Stimulated activated CD4-positive, alpha-beta T cell treated with anti-CD3 and anti-CD28 coated beads, Interleukin-1b, Interleukin-23, amount 100 ng/mL, for 4 hours (primary cell): ENCODE data around the gene AP2B1.
A peak's percentile ranks its signal among the peaks of the same experiment; 100 is the strongest.
"Not testable (repeated sequence)": the region's sequence is repeated elsewhere in the genome, so short reads cannot be mapped to it uniquely, and the experiment has no call there.

Experiments
- DNase-seq, 2 donors: peaks; one replicate each; pipeline ENCODE4 v3.0.0-alpha.2; 2020; ENCODE audit warnings: low read depth in 2 of 2

Gene AP2B1

DNA sequence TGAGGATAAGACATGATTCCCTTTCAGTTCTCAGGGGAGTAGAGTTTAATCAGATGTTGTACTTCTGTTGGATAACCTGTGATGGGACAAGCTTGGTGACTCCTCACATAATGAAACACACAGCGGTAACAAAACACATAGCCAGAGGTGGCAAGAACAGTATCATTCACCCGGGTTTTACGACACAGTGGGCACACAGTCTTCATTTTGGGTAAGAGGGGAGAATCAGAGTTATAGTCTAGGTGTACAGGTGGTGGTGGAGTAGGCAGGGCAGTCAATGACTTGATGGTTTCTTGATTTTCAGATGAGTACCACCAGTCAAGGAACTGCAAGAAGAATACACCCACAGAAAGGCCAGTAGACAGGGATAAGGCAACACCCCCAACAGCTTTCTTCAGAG lies 11.4 kb upstream of the AP2B1 start:
- DNase-seq = no peak

DNA sequence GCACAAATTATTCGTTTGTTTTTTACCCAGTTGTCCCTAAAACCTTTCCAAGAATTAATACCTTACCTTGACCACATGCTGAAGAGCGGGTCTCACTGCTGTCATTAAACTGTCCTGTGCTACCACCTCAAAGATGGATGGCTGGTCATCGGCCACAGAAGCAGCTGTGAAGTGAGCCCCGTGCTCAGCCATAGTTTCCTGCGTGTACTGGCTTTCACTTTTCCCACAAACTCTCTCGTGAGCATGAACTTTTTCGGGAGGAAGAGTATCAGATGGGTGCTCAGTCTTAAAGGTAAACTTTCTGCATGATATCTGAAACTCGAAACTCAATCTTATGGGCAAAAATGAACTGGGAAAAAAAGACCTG lies 9.3 kb upstream of the AP2B1 start:
- no peak for DNase-seq

DNA sequence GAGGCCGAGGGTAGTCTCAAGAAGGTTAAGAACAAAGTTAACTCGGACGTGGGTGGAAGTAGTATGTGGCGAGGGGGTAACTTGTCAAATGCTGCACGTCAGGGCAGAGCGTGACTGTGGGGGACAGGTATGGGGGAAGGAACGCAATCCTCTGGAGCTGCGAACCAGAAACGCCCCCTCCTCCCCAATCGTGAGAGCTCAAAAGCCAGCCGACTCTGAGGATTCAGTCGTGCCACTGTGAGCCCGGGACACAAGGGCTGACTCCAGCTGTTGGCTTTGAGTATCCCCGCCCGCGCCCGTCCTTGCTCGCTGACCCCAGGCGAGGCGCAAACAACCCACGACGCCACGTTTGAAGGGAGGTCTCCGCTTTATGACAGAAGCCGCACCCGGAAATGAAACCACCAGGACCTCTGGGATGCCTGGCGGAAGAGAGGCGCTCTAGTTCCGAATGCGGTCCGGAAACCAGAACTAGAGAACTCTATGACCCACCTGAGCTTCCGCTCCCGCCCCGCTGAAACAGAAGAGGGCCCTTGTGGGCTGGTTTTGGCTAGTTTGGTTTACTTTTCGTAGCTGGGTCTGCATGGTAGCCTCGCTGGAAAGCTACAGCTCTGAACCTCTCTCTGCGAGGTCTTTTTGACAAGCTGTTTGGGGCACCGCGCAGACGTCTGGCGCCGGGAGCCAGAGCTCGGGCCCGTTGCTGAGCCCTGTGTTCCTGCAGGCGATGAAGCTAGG lies 8.8 kb upstream of the AP2B1 start, which contains the start of gene PEX12:
Gene PEX12, minus strand, starts transcription at position 375 of the 732 bp plus-strand sequence. CDS start 550 bp downstream, outside the sequence.
- DNase-seq = peak; percentile 68 to 76

DNA sequence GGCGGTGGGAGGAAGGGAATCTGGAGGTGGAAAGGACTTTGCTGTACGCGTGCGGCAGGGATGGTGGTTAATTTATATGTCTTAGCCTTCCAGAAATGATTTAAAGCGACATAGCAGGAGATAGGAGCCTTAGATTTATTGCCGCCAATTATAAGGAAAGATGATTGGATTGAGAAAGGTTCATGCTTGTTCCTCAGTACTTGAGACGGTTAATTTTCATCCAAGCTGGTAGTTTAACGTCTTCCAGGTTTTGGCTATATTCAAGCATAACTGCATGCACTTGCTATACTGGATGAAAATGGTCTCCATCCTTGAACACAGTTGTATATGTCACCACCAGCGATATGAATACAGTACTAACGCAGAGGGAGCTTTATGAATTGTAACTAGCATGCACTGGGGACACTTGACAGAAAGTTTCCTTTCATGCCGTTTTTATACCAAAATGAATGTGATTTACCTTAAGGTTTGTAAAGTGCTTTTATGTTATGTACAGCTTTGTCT lies 8.1 kb upstream of the AP2B1 start:
- no peak for DNase-seq

DNA sequence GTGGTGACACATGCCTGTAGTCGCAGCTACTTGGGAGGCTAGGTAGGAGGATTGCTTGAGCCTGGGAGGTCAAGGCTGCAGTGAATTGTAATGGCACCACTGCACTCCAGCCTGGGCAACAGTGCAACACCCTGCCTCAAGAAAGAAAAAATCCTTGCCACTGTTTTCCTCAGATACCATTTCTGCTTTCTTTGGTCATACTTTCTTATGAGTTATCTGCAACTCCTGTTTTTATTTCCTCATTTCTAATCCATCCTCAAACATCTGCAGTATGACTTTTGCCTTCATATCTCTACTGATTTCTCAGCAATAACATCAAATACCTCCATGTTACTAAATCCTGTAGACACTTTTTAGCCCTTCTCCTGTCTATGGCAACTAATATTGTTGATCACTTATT lies 3.1 kb upstream of the AP2B1 start:
- DNase-seq = no peak

DNA sequence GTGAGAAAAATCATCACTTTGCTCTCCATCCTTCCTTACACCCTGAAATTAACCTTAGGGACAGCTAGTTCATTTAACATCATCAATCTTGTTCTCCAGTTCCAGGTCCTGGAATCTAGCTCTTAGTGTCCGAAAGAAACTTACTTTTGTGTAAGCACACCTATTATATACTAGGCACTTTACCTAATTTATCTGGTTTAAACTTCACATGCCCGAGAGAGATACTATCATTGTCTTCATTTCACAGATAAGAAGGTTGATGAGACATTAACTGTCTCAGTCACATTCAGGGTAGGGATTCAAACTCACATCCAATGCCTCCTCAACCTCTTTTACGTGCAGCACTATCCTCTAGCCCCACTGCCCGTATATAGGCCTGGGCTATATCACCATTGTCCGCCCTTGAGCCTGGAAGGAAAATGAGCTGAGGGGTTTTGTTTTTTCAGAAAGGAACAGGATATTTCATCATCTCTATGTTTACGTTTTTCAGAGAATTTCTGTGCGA lies 501 bp upstream of the AP2B1 start:
- DNase-seq = no peak

DNA sequence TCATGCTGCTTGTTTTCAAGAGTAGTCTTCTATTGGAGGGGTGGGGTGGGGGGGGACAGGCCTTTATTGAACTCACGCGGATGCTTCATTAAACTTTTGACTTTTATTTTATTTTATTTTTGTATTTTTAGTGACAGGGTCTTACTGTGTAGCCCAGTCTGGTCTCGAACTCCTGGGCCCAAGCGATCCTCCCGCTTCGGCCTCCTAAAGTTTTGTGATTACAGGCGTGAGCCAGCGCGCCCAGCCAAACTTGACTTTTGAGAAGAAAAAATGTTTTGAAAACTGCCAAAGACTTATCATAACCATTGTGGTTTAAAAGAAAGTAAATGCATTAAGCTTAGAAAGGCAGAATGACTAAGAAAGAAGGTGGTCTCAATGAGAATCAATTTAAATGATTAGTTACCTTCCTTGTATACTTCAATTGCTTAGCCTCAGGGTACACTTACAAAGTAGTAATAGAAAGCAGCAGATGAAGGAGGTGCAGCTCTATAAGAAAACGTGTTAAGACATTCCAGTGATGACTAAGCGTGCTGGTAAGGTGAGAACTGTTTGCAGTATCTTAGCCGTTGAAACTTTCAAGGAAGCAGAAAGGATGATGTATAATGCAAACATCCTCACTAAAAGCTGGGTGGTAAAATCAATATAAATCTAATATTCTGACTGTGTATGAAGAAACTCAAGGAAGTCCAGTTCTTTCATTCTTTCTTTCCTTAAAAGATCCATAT lies 1.2 kb downstream of the AP2B1 start:
- no peak for DNase-seq

DNA sequence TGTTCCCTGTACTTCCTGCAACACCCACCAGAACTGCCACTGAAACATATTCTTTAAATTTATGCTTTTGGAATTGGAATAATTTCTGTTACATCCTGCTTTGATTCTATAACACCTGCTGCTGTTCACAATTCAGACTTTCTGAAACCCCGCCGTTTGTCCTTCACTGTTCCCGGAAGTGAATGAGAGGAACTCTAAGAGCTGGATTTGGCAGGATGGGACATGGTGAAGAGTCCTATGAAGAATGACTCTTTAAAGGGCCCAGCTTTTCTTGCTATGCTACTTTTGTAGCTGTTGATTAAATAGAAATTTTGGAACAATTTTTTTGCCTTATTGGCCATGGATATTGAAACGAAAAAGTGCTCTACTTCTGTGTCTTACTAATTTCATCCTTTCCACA lies 8.9 kb downstream of the AP2B1 start:
- no peak for DNase-seq

DNA sequence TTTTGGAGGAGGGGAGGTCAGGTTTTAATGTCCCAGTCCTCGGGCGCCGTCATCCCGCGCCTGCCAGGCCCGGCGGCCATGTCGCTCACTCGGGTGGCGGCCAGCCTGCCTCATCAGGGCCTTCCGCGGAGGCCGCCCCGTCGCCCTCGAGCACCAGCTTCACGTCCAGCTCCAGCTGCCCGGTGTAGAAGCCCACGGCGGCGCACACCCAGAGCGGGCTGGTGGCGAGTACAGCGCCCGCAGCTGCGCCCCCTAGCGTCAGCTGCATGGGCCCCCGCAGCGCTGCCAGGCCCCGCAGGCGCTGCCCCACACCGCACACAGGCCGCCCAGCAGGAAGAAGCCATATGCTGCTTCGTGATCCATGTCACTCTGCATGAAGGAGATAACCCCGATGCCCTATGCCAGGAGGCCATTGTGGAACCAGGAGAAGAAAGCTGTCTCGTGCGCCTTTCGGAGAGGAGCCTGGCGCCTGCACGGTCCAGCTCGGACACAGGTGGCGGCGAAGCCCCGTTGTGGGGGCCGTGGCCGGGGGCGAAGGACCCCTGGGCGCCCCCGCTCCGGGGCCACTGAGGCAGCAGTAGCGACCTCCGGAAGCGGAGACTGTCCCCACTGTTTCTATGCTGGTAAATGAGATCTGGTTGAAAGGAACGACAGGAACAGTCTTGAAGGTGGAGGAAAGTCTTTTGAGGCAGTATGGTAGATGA lies 9.6 kb downstream of the AP2B1 start:
- DNase-seq = no peak

DNA sequence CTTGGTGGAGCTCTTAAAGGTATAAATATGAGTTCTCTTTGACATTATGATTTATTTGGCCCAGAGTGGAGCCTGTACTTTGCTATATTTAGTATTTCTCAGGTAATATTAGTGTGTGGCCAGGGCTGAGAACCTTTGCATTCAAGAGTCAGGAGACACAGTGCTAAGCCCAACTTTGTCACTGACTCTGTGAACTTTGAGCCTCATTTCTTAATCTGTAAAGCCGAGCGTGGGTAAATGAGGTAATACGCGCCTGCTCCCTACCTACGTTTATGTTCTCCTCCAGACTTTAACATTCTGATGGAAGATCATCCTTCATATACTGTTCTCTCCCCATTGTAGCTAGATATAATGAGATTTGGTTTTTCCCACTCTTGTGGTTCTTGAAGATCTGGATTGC lies 10.5 kb downstream of the AP2B1 start:
- no peak for DNase-seq

DNA sequence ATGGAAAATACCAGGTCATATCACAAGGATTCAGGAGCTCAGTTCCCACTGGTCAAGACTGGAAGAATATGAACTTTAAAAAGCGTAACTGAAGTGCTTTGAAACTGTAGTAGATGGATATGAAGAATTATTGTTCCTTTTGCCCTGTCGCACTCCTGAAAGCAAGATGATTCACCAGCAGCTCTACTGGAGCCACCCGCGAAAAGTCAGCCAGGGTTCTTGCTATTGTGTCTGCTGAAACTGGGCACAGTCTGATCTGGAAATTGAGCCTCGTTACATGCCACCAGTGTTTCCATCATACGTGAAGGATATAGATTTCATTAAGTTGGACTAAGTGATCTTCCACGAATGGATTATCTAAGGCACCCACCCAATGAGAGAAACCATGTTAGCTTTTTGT lies 16.6 kb downstream of the AP2B1 start:
- DNase-seq = no peak

DNA sequence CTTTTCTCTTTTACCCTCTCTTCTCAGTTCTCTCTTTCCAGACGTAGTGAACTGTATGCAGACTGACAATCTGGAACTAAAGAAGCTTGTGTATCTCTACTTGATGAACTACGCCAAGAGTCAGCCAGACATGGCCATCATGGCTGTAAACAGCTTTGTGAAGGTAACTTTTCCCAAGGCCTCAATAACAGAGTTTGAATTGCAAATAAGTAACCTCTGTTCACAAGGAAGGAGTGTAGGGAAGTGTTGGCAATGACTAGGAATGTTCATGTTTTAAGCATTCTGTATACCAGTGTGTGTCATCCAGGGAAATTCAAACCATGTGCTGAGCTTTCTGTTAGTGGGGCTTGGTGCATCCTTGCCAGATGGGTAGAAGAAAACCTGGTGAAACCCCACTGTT lies 18.6 kb downstream of the AP2B1 start:
- no peak for DNase-seq

DNA sequence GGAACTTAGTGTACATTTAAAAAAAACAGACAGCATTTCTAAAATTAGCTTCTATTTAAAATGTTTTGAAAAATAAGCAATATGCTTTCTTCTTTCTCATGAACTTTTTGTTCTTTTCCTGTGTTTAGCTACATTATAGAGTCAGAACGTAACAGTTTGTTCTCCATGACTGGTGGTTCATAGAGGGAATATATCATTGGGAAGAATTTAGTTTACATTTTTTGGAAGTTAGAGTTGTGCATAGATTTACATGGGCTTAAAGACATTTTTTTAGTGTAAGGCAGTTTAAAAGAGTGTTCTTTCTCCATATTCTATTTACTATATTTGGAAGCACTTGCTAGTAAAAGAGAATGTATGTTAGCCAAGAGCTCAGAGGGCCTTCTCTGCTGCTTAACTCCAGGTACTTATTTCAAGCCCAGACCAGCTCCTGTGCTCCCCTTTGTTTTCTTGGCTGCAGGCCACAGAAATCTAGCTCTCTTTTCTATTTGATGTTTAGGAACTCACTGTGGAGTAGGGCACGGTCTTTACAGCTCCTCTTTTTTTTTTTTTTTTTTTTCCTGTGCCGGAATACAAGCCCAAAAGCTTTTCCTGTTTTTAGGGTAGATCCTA lies 20.2 kb downstream of the AP2B1 start:
- no peak for DNase-seq

DNA sequence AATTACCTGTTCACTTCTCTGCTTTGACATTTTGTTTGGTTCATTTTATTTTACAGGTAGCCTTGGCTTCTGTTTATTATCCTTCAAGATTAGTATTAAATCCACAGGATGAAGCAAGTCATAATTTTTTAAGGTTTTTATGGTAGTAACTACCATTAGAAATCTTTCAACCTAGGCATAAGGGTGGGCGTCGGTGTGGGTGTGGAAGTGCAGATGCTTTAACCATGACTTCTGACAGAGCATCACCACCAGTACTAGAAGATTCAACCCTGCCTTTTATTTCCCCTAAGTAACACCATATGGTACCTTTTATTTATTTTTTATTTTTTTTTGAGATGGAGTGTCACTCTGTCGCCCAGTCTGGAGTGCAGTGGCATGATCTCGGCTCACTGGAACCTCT lies 22.7 kb downstream of the AP2B1 start:
- DNase-seq = no peak

DNA sequence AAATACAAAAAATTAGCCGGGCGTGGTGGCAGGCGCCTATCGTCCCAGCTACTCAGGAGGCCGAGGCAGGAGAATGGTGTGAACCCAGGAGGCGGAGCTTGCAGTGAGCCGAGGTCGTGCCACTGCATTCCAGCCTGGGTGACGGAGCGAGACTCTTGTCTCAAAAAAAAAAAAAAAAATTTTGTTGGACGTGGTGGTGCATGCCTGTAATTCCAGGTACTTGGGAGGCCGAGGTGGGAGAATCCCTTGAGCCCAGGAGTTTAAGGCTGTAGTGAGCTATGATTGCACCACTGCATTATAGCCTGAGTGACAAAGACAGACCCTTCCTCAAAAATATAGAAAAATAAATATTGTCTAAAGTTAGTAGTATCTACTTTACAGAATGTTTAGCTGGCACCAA lies 23.6 kb downstream of the AP2B1 start:
- DNase-seq = not testable (repeated sequence)

DNA sequence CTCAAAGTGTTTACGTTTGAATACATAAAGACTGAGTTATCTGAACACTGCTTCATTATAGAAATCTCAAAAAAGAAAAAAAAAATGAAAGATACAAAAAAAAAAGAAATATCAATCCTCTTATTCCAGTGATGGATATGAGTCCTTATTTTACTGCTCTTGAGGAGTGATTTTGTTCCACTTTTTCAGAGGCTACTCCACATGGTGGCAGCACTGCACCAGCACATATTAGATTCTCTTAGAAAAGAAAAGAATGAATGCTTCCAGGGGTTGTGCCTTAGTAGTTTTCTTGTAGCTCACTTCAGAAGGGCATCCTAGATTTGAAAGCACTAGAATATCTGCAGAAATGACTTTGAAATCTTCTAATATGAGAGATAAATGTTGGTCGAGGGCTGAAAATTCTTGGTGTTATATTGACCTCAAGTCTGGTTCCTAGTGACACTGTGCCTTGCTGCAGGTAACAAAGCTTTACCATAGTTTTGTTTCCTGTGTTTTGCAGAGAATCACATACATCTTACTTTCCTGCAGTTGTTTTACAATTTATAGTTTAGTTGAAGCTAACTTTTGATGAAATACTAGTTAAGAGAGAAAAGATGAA lies 25.9 kb downstream of the AP2B1 start:
- no peak for DNase-seq

DNA sequence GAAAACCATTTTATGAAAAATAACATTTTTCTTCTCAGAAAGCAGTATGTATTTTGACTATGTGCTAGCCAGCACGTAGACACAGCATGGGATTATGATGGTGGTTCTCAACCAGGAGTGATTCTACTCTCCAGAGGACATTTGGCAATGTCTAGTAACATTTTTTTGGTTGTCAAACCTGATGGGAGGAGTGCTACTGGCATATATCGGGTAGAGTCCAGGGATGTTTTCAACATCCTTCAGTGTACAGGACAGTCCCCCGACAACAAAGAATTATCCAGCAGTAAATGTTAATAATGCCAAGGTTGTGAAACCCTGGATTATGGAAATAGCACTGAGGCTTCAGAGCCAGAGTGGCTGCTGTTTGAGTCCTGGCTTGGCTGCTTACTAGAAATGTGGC lies 27.7 kb downstream of the AP2B1 start:
- no peak for DNase-seq

DNA sequence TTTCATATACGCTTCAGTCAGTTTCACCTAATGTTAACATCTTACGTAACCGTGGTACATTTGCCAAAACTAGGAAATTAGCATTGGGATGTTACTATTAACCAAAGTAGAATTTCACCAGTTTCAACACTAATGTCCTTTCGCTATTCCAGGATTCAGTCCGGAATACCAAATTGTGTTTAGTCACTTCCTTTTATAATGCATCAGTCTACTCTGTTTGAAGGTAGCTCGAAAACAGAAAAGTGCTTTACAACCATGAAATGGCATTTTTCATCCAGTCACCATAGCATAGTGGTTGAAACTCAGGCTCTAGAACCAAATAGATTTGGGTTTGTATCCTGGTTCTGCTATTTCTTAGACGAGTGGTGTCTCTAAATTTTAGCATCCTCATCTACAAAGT lies 29.4 kb downstream of the AP2B1 start:
- DNase-seq = no peak

DNA sequence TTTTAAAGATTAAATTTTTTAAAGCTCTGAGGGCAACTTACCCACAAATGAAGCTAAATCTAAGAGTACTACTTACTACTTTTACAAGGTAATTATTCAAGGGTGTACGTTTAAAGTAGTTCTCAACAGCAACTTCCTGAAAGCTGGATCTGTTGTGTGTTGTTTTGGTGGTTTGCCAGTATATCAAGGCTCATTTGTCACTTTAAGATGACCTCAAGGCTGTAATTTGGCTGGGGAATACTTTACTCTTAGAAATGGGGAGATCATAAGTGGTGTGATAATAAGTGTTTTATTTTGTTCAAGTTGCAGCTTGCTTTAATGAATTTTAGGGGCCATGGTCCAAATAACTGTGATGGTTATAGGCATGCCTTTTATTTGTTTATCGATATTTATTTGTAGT lies 30.4 kb downstream of the AP2B1 start:
- no peak for DNase-seq

DNA sequence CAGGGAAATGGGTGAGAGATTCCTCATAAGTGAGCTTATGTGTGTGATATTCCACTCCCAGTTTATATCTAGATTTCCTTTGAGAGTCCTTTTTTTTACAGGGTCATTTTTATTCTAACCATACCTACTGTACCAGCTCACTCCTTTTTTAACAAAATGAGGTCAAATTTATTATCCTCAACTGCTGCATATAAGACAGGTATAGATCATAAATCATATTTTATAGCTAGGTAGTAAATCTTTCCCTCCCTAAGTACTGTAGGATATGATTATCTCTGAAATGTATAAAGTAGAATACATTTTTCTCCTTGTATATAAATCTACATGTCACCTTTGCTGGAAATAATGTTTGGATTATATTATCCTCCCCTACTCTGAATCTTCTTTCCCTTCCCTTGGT lies 31.5 kb downstream of the AP2B1 start:
- DNase-seq = no peak

DNA sequence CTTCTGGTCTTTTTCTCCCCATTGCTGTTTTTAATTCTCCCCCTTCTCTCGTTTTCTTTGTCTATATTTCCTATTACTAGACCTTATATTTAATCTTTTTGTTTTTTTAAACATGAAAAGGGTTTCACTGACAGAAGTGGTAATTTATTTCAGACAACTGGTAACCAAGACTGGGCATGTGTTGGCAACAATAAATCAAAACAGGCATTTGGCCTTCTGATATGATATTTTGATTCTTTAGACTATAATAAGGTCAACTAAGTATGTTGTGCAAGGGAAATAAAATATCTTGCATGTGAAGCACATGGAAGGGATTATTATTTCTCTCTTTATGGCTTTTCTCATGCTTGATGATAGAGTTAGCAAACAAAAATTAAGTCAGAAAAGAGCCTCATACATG lies 34.6 kb downstream of the AP2B1 start:
- no peak for DNase-seq

DNA sequence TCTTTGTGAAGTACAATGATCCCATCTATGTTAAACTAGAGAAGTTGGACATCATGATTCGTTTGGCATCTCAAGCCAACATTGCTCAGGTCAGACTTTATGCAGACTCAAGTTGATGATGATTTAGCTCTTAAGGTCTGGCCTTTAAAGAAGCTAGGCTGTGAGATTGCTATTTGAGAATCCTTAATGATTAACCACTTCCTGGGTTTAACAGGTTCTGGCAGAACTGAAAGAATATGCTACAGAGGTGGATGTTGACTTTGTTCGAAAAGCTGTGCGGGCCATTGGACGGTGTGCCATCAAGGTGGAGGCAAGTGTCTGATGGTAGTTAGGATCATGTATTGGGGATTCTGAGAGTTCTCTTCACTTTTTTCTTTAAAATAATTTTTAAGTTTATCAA lies 40.3 kb downstream of the AP2B1 start:
- DNase-seq = no peak
